NOMO-1 (cell line): ENCODE results near the gene S1PR4.
"Not testable (repeated sequence)": the region's sequence is repeated elsewhere in the genome, so short reads cannot be mapped to it uniquely, and the experiment has no call there.

Source experiments
- DNase-seq, 2 experiments: peaks; one replicate each; lab custom pipeline; 2025; ENCODE audit not compliant: unreplicated experiment in 2 of 2; lab: John Stamatoyannopoulos, UW

Gene S1PR4

DNA sequence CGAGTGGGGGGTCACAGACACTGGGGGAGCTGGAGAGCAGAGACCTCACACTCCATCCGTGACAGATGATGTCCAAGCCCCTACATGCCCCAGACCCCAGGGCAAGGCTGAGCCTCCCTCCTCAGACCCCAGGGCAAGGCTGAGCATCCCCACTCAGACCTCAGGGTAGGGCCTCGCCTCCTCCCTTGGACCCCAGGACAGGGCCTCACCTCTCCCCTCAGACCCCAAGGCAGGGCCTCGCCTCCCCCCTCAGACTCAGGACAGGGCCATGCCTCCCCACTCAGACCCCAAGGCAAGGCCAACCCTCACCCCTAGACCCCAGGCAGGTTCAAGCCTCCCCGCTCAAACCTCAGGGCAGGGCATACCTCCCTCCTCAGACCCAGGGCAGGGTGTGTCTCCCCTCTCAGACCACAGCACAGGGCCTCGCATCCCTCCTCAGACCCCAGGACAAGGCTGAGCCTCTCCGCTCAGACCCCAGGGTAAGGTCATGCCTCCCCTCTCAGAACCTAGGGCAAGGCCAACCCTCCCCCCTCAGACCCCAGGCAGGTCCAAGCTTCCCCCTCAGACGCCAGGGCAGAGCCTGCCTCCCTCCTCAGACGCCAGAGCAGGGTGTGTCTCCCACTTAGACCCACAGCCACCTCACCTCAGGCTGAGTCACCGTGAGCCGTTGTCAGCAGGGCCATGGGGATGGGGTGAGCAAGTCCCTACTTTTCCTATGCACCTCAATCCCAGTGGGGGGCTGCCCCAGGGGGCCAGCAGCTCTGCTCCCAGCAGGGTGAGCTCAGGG lies 1.7 kb upstream of the S1PR4 start:
- DNase-seq = peak; percentile 39 to 72

DNA sequence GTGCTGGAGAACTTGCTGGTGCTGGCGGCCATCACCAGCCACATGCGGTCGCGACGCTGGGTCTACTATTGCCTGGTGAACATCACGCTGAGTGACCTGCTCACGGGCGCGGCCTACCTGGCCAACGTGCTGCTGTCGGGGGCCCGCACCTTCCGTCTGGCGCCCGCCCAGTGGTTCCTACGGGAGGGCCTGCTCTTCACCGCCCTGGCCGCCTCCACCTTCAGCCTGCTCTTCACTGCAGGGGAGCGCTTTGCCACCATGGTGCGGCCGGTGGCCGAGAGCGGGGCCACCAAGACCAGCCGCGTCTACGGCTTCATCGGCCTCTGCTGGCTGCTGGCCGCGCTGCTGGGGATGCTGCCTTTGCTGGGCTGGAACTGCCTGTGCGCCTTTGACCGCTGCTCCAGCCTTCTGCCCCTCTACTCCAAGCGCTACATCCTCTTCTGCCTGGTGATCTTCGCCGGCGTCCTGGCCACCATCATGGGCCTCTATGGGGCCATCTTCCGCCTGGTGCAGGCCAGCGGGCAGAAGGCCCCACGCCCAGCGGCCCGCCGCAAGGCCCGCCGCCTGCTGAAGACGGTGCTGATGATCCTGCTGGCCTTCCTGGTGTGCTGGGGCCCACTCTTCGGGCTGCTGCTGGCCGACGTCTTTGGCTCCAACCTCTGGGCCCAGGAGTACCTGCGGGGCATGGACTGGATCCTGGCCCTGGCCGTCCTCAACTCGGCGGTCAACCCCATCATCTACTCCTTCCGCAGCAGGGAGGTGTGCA lies 587 bp downstream of the S1PR4 start:
- peak; percentile 38 to 40 for DNase-seq

DNA sequence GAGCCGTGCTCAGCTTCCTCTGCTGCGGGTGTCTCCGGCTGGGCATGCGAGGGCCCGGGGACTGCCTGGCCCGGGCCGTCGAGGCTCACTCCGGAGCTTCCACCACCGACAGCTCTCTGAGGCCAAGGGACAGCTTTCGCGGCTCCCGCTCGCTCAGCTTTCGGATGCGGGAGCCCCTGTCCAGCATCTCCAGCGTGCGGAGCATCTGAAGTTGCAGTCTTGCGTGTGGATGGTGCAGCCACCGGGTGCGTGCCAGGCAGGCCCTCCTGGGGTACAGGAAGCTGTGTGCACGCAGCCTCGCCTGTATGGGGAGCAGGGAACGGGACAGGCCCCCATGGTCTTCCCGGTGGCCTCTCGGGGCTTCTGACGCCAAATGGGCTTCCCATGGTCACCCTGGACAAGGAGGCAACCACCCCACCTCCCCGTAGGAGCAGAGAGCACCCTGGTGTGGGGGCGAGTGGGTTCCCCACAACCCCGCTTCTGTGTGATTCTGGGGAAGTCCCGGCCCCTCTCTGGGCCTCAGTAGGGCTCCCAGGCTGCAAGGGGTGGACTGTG lies 1.2 kb downstream of the S1PR4 start:
- DNase-seq = no peak

- DNase-seq = no peak
Observed at GRCh38 chr19:3183721-3184641, 5.4 kb downstream of the S1PR4 start.

GRCh38 chr19:3184847-3185460 lies 6.4 kb downstream of the S1PR4 start:
- peak; percentile 79 to 80 for DNase-seq

GRCh38 chr19:3185461-3186159 lies 7.0 kb downstream of the S1PR4 start, which contains the start of gene NCLN:
TSS of gene NCLN (plus strand) at chr19:3185930. CDS start at chr19:3186031, 101 bp downstream.
- peak; percentile 95 to 96 for DNase-seq

- DNase-seq = no peak
Observed at GRCh38 chr19:3186160-3186688, 7.7 kb downstream of the S1PR4 start.

DNA sequence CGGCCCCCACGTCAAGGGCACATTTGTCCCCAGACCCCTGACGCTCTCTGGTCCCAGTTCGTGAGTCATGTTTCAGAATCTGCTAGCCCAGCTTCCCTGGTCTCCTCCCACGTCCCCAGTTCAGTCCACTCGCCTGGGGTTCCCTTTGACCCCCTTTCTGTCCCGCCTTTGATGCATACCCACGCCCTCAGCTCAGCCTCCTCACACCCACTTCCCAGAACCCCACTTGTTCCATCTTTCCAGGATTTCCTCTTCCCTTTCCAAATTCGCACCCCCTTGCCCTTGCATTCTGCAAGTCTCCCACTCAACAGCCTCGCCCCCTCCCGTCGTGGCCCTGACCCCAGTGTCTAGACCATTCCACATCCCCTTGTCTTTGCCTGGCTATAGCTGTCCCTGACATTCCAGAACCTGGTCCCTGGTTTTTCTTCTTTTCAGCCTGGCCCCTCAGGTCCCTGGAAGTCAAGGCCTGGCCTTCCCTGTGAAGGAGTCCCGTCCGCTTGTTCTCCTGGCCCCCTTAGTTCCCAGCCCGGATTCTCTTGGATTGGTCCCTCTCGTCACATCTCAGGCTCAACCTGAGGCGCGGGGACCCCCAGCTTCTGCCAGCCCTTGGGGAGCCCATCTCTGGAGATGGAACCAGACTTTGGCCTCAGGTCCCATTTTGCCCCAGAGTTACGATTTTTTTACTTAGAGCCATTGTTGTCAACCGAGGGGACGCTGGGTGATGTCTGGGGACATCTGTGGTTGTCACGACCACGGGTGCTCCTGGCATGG lies 8.5 kb downstream of the S1PR4 start:
- no peak for DNase-seq

- DNase-seq = no peak
Observed at GRCh38 chr19:3187662-3188511, 9.3 kb downstream of the S1PR4 start.

GRCh38 chr19:3188627-3189596 lies 10.3 kb downstream of the S1PR4 start:
- DNase-seq = peak in 1 of 2 experiments; percentile 33

- no peak for DNase-seq
Observed at GRCh38 chr19:3189702-3190469, 11.3 kb downstream of the S1PR4 start.

DNA sequence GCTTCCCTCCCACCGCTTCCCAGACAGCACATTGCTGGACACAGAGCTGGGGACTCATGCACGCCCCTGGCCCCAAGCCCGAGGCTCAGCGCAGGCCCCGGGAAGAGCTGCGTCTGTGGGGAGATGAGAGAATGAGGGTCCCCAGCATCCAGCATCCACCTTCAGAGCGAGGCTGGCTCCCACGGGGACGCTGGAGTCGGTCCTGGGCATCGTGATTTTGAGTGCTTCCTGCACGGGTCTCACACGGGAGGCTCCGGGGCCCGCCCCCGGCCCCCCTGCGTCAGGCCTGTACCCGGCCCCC lies 11.9 kb downstream of the S1PR4 start:
- no peak for DNase-seq

DNA sequence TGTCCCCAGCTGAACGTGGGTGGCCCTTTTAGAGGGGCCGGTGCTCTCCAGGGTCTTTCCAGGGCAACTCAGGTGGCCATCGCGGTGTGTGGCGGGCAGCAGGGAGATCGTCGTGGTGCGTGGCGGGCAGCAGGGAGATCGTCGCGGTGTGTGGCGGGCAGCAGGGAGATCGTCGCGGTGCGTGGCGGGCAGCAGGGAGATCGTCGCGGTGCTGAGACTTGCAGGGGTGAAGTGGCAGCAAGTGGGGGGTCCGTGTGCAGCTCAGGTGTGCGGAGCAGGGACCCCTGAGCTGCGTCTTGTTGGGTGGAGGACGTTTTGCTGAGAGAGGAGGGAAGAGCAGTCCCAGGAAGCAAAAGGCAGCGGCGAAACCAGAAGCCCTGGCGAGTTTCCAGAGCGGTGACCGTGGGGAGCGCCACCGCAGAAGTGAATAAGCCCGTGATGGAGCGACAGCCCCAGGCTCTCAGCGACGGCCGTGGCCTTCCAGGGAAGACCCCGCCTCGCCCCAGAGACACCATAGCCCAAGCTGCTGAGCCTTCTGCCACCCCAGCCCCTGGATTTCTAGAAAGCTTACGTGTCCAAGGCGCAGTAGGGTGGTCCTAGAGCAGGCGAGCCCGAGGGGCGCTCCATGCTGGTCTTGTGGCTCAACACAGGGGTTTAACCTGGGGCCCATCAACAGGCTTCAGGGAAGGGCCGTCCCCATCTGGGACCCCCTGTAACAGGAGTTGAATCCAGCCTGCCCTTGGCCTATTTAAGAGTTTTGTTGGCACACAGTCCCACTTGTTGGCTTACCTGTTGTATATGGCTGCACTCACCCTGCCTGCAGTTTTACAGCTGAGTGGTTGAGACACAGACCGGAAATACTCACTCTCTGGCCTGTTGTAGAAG lies 12.6 kb downstream of the S1PR4 start:
- DNase-seq = no peak

GRCh38 chr19:3191806-3192104 lies 13.2 kb downstream of the S1PR4 start:
- DNase-seq = not testable (repeated sequence)

DNA sequence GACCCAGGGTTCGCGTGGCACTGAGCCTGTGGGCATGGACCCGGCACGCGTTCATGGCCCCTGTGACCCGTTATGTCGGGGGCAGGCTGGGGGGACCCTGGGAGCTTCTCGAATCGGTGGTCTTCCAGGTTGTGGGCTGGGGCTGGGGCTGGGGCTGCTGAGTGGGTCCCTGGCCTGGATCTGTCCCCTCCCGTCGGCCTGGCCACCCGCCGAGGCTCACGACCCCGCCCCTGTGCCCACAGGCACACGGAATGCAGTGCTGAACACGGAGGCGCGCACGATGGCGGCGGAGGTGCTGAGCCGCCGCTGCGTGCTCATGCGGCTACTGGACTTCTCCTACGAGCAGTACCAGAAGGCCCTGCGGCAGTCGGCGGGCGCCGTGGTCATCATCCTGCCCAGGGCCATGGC lies 13.7 kb downstream of the S1PR4 start:
- DNase-seq = no peak
